HG03103 (cell line): ENCODE measurements around the gene UAP1L1.

ENCODE experiments used
- ATAC-seq: cut with Tn5 transposase; IDR thresholded peaks from one replicate; pipeline ENCODE4 v1.9.1; 2021; ENCODE audit warnings: low read depth; ENCODE audit not compliant: unreplicated experiment

The UAP1L1 gene

GRCh38 chr9:137040568-137040967 lies 36.7 kb upstream of the UAP1L1 start:
- ATAC-seq, result no peak

DNA sequence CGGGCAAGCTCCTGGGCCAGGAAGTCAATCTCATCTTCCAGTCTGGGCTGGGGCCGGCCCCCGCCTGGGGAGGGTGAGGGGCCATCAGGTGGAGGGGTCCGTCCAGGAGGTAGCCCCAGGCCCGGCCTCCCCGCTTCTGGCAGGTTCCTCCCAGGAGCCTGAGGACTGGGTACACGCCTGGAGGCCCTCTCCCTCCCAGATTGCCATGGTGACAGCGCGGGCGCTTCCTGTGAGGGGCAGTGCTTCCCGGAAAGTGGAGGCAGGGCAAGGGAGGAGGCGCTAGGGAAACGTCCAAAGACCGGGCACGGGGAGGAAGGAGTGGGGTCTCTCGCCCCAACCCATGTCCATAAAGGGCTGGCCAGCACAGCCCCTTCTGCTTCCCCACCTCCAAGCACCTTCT lies 36.2 kb upstream of the UAP1L1 start:
- ATAC-seq, result no peak

DNA sequence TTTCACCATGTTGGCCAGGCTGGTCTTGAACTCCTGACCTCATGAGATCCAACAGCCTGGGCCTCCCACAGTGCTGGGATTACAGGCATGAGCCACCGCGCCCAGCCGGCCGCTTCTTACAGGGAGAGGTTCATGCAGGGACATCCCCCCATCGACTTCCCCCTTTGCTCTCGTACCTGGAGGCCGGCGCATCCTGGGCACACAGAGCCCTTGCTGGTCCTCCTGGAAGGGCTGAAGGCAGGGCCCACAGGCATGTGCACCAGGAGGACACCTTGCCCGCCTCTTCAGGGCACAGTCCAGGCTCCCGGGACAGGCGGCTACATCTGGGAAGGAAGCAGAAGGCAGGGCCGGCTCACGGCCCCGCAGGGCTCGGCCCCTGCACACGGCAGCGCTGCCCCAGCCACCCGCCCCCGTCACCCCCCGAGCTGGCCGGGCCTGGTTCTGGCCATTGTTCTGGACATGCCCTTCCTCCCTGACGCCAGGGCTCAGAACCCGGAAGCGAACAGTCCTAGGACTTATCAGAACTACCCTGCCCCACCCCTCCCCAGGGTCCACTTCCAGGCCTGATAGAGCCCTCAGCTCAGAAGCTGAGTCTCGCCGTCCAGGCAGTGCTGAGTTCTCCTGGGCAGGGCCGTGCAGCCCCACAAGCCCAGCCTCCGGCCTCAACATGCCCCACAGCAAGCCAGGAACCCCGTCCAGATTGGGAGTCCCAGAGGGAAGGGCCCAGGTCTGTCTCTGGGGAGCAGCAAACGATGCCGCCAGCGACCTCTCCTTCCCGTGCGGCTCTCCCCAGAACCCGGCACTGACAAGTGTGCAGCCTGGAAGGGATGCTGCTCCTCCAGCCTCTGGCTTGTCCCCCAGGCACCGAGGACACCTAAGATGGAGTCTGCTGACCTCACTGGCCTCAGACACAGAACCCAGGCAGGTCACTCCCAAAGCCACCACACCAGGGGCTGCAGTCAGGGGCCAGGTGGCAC lies 34.3 kb upstream of the UAP1L1 start:
- ATAC-seq, result no peak

GRCh38 chr9:137044037-137044436 lies 33.3 kb upstream of the UAP1L1 start:
- ATAC-seq, result no peak

DNA sequence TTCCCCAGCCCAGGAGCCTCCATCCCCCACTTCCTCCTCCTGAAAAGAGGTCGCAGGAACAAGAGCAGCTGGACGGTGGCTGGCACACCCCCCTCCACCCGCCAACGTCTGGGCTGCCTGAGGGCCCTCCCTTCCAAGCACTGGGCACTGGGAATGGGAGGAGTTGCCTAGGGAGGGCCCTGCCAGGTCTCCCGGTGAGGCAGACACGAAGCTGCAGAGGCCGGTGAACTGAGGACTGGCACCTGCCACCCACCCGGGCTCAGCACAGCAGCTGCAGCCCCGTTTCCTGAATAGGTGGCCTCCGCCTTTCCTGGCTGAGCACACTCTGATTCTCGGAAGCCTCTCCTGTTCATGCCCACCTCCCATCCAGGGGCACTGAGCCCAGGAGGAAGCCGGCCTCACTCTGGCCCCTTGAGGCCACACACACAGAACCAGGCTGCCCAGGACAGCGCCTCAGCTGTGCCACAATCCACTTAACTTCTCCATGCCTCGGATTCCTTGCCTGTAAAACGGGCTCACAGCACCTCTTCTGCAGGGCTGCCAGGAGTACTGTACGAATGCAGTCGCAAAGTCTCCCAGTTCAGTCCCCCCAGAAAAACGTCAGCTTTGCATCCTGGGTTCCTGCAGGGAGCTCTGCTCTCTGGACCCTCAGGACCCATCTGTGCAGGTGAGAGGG lies 32.7 kb upstream of the UAP1L1 start:
- ATAC-seq, result no peak

DNA sequence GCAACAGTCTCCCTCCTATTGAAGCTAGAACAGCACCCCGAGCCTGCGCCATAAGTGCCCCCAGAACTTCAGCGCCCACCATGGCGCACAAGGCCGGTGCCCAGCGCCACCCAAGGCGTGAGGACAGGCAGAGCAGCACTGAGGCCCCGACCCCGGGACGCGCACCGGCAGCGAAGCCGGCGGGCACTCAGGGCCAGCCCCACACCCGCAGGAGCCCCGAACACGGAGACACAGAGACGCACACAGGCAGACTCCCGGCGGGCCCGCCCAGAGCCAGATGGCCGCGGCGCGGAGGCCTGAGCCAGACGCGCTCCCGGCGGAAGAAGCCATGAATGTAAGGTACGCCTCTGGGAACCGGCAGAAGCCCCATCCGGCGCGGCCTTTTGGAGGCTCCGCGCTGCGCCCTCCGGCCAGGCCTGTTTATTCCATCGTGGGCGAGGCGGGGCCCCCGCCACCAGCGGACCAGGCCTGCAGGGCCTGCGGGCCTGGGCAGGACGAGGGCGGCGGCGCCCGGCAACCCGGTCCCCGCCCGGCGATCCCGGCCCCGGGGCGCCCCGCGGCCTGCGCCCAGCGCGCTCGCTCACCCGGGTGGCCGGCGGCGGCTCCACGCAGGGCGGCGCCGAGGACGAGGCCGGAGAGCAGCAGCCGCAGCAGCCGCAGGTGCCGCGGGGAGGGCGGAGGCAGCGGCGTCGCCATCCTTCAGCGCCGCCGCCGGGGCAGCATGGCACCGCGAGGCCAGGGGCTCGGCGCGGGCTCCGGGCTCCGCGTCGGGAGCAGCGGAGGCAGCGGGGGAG lies 31.8 kb upstream of the UAP1L1 start:
- ATAC-seq, result no peak

GRCh38 chr9:137046088-137046787 lies 31.1 kb upstream of the UAP1L1 start, which contains the start of gene NPDC1:
Gene NPDC1 (minus strand): TSS chr9:137046177. CDS start chr9:137045989, 188 bp downstream.
- no peak for ATAC-seq

GRCh38 chr9:137048655-137049543 lies 28.4 kb upstream of the UAP1L1 start:
- no peak for ATAC-seq

DNA sequence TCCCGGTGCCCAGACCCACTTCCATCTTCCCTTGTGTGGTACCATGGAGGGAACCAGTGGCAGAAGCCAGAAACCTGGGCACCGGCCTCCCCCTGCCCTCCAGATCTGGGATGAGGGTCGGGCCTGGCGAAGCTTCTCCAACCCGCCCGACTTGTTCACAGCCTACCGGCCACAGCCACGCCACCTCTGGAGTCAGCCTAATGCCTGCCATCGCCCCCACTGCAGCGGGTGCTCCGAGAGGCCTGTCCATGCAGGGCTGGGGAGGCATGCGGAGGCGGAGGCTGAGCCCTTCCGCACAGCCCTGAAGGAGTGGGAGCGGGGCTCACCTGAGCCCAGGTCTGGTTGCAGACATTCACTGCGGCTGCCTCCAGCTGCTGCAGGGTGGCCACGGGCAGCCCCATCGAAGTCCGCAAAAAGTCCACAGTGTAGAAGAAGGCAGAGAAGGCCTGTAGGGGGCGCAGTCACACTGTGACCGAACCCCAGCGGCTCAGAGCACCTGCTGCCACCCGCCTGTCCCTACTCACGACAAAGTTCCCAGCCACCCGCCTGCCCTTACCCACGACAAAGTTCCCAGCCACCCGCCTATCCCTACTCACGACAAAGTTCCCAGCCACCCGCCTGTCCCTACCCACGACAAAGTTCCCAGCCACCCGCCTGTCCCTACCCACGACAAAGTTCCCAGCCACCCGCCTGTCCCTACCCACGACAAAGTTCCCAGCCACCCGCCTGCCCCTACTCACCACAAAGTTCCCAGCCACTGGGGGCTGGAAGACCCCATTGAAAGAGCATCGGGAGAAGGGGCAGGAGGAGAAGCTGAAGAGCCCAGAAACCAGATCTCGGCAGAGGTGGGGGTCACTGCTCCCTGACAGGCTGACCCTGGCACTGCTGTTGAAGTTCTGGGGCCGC lies 27.5 kb upstream of the UAP1L1 start:
- no peak for ATAC-seq

DNA sequence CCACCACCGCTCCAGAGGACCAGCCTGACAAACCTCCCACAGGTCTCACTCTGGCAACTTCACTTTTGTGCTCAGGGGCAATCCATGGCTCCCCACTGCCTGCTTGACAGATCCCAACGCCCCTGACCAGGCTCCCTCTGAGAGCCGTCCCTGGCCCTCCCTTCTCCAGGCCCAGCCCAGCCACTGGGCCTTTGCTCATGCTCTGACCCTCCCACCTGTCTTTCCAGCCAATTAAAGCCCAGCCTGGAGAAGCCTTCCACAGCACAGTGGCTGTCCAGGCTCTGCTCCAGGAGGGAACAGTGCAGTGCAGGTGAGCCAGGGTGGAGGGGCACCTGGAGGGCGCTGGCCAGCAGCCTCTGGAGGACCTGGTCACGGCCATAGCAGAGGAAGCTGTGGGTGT lies 26.7 kb upstream of the UAP1L1 start:
- no peak for ATAC-seq

DNA sequence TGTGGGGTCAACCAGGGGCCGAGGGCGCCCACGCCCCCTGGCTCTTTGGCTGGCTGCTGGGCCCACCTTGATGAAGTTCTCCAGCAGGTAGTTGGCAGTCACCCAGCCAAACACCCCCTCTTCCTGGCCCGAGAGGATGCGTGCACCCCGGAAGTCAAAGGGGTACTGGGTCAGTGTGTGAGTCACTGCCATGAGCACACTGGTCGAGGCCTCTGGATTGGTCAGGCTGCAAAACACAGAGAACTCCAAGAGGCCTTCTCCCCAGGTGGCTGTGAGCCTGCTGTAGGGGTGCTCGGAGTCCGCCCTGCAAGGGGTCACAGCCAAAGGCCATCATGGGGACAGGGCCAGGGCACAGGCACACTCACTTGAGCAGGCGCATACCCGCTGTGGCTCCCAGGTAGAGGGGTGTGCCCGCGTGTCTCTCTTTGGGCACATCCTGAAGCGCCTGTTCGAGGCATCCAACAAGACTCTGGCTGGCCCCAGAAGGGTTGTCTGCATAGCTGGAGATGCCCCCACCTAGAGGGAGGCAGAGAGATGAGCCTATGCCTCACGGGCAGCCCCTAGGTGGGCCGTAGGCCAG lies 26.1 kb upstream of the UAP1L1 start:
- ATAC-seq, result no peak

DNA sequence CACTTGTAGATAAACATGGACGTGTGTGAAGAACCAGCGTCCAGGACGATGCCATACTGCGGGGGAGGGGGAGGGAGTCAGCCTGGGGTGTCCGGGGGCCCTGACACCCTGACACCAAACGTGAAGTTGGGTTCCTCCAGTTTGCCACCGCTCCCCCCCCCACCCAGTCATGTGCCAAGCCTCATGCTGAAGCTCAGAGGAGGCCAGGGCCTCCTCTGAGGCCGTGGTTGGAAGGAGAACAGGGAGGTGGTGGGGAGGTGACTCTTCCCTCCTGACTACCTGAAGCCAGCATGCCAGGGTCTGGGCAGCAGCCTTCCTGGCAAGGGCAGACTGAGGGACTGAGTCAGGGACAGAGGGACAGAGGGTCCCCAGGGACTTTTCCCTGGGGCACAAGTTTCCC lies 25.0 kb upstream of the UAP1L1 start:
- ATAC-seq, result no peak

DNA sequence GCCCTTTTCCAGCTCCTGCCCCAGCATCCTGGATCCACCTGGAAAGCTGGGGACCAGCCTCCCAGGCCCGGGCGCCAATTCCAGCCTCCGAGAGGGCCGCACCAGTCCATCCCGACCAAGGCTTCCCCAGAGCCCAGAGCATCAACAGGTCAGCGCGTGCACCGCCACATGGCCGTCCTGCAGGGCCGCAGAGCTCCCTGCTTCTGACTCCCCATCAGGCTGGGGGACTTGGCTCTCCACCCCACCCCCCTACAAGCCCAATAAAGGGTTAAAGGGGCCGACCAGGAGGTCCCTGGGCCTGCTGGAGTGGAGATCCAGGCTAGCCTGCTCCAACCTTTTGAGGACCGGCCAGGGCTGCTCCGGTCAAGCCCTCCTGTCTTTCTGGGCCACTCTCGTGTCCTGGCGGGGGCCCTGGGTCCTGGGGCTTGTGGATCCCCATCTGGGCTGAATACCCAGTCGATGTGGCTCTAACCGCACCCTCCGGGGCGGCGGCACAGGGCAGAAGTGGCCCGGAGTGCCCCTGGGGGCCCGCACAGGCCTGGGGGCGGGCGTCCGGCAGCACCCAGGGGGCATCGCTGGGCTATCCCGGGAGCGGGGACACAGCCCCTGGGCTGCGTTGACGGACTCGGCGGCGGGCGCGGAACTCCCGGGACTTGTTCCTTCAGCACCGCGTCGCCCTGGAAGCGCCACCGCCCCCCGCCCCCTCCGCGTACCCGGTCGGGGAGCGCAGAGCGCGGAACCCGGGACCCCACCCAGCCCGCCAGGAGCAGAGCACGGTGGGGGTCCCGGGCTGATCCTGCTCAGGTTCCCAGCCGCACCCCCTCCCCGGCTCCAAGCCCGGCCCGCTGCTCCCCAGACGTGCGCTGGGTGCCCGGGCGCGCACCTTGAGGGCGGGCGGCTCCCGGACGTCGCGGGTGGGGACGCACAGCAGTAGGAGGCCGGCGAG lies 24.0 kb upstream of the UAP1L1 start:
- no peak for ATAC-seq

DNA sequence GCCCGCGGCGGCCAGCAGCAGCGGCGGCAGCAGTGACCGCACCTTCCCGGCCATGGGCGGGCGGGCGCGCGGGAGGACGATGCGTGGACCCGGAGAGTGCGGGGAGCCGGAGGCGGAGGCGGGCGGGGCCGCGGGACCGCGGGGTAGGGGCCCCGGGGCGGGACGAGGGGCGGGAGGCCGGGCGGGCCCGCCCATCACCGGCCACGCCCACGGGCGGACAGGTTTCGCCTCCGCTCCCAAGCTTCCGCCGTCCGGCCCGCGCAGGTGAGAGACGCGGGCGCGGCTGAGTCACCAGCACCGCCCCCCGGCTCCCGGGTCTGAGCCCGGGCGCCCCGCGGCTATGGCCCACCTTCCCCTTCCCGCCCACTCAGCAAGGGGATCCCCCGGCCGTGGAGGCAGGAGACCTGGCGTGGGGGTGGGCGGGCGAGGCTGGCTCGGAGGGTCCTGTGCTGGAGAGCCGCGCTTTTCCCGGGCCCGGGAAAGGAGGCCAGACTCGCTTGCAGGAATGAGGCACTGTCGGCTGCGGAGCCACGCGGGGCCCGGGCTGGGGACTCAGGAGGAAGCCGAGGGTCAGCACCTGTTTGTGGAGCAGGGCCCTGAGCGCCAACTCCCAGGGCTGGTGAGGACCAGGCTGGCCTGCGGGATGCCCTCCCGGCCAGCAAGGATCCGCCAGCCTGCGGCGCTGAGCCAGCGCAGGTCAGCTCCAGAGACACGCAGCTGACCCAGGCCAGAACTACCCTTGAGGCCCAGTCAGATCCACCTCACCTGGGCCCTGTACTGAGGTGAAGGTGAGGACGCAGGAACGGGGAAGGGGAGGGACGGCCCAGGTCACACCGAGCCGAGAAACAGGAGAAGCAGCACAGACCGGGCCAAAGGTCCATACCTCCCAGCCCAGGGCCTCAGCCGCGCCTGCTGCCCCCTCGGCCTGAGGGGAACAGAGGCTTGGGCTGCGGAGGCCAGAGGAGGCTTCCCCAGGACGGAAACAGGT lies 23.1 kb upstream of the UAP1L1 start, which contains the start of gene ENTPD2:
TSS of gene ENTPD2 (minus strand) at position 118 of the 988 bp plus-strand sequence. CDS start at position 54, 64 bp downstream.
- ATAC-seq, result no peak

GRCh38 chr9:137054932-137055384 lies 22.4 kb upstream of the UAP1L1 start:
- no peak for ATAC-seq
